Measurements from ENCODE around the gene SCNN1G.

The SCNN1G gene

GRCh38 chr16:23229714-23230113 is 47.2 kb downstream of the SCNN1G start:
- no peak for TF ChIP-seq CTCF (IDR thresholded peaks at IDR 0.05; ENCODE audit: extremely low read depth, insufficient read depth, missing control alignments)
- in situ Hi-C loops (cut with MboI; ENCODE audit: low pct_unique_long_range_greater_than_20kb, low sequenced_read_pairs, unreplicated experiment), result no loop called here
- DNase-seq (ENCODE audit: low spot score), result no peak

- no peak for TF ChIP-seq CTCF (IDR thresholded peaks at IDR 0.05; ENCODE audit: extremely low read depth, insufficient read depth, missing control alignments)
- in situ Hi-C loops (cut with MboI; ENCODE audit: low pct_unique_long_range_greater_than_20kb, low sequenced_read_pairs, unreplicated experiment), result no loop called here
- DNase-seq (ENCODE audit: low spot score), result no peak
Observed at GRCh38 chr16:23232806-23233205, 50.3 kb downstream of the SCNN1G start.

GRCh38 chr16:23235176-23235575 is 52.6 kb downstream of the SCNN1G start:
- in situ Hi-C loops (cut with MboI; ENCODE audit: low pct_unique_long_range_greater_than_20kb, low sequenced_read_pairs, unreplicated experiment), result no loop called here
- TF ChIP-seq CTCF (IDR thresholded peaks at IDR 0.05; ENCODE audit: extremely low read depth, insufficient read depth, missing control alignments), result no peak

GRCh38 chr16:23236983-23237382 is 54.4 kb downstream of the SCNN1G start:
- TF ChIP-seq CTCF (IDR thresholded peaks at IDR 0.05; ENCODE audit: extremely low read depth, insufficient read depth, missing control alignments), result no peak
- in situ Hi-C loops (cut with MboI; ENCODE audit: low pct_unique_long_range_greater_than_20kb, low sequenced_read_pairs, unreplicated experiment), result no loop called here
- no peak for DNase-seq (ENCODE audit: low spot score)

More at GRCh38 chr16:23235176-23235575, 52.6 kb downstream of the SCNN1G start:
- DNase-seq (ENCODE audit: low spot score), result no peak

- in situ Hi-C loops (cut with MboI; ENCODE audit: low pct_unique_long_range_greater_than_20kb, low sequenced_read_pairs, unreplicated experiment), result no loop called here
- DNase-seq (ENCODE audit: low spot score), result no peak
Observed at GRCh38 chr16:23240994-23241393, 58.4 kb downstream of the SCNN1G start.

GRCh38 chr16:23244122-23244521 is 61.6 kb downstream of the SCNN1G start:
- TF ChIP-seq CTCF (IDR thresholded peaks at IDR 0.05; ENCODE audit: extremely low read depth, insufficient read depth, missing control alignments), result no peak
- DNase-seq (ENCODE audit: low spot score), result no peak
- in situ Hi-C loops (cut with MboI; ENCODE audit: low pct_unique_long_range_greater_than_20kb, low sequenced_read_pairs, unreplicated experiment), result no loop called here

More at GRCh38 chr16:23240994-23241393, 58.4 kb downstream of the SCNN1G start:
- no peak for TF ChIP-seq CTCF (IDR thresholded peaks at IDR 0.05; ENCODE audit: extremely low read depth, insufficient read depth, missing control alignments)

- no peak for TF ChIP-seq CTCF (IDR thresholded peaks at IDR 0.05; ENCODE audit: extremely low read depth, insufficient read depth, missing control alignments)
- no peak for DNase-seq (ENCODE audit: low spot score)
- in situ Hi-C loops (cut with MboI; ENCODE audit: low pct_unique_long_range_greater_than_20kb, low sequenced_read_pairs, unreplicated experiment), result no loop called here
Observed at GRCh38 chr16:23245268-23245667, 62.7 kb downstream of the SCNN1G start.
